DND-41 (cell line): ENCODE results near the gene SF3A1.

Source experiments
- CTCF ChIP-seq: IDR thresholded peaks from 2 replicates; pipeline ENCODE4 v1.5.1; 2012; ENCODE audit warnings: borderline replicate concordance, low read length, moderate library complexity, mild to moderate bottlenecking; ENCODE audit not compliant: poor library complexity, severe bottlenecking; ENCODE audit errors: extremely low read depth
- EZH2 ChIP-seq: IDR thresholded peaks from 3 replicates; pipeline ENCODE4 v1.6.1; 2012; ENCODE audit warnings: borderline replicate concordance, low read depth, mild to moderate bottlenecking, moderate library complexity, low read length, inconsistent platforms; ENCODE audit not compliant: severe bottlenecking

GRCh38 chr22:30337461-30337778 lies 19.3 kb downstream of the SF3A1 start:
- no peak for TF ChIP-seq CTCF
- TF ChIP-seq EZH2: no peak
